OCI-LY3 (cell line): ENCODE measurements around the gene SRPX2.

ENCODE experiments used
- H2AFZ ChIP-seq: fragments of 200-600, 300-600 bp; shearing (Covaris generic); 2 replicates; pipeline ENCODE4 v1.6.0; 2014; ENCODE audit warnings: antibody characterized with exemption, low read depth, low read length
- H3K27ac ChIP-seq: fragments of 200-600, 300-600 bp; sonication (generic); 2 replicates; pipeline ENCODE4 v1.5.1; 2014; ENCODE audit warnings: mild to moderate bottlenecking, low read length, moderate library complexity, mixed read lengths
- H3K27me3 ChIP-seq: fragments of 200-600, 300-600 bp; sonication (generic); 2 replicates; pipeline ENCODE4 v1.6.1; 2014; ENCODE audit warnings: low read depth, low read length, mixed read lengths
- H3K36me3 ChIP-seq: fragments of 200-600, 300-600 bp; sonication (generic); replicated peaks from 2 replicates; pipeline ENCODE3; 2014; ENCODE audit warnings: low read depth, low read length, mixed read lengths
- H3K4me1 ChIP-seq: fragments of 300-600, 200-600 bp; sonication (generic); 2 replicates; pipeline ENCODE4 v1.6.1; 2014; ENCODE audit warnings: low read length, mixed read lengths
- H3K4me2 ChIP-seq: fragments of 200-600, 300-600 bp; sonication (generic); 2 replicates; pipeline ENCODE4 v1.6.1; 2014; ENCODE audit warnings: low read length, mixed read lengths
- H3K4me3 ChIP-seq: fragments of 300-600, 200-600 bp; sonication (generic); 2 replicates; pipeline ENCODE4 v1.5.1; 2014; ENCODE audit warnings: antibody characterized with exemption, mild to moderate bottlenecking, low read length, moderate library complexity
- H3K79me2 ChIP-seq: fragments of 300-600, 200-600 bp; shearing (Covaris generic); 2 replicates; pipeline ENCODE4 v1.6.1; 2014; ENCODE audit warnings: mild to moderate bottlenecking, low read length, mixed read lengths
- H3K9ac ChIP-seq: fragments of 300-600, 200-600 bp; shearing (Covaris generic); 2 replicates; pipeline ENCODE4 v1.6.0; 2014; ENCODE audit warnings: mild to moderate bottlenecking, low read length, moderate library complexity
- H3K9me3 ChIP-seq: fragments of 200-600, 300-600 bp; shearing (Covaris generic); 2 replicates; pipeline ENCODE4 v1.6.1; 2014; ENCODE audit warnings: low read length, mixed read lengths; ENCODE audit not compliant: insufficient read depth
- H4K20me1 ChIP-seq: fragments of 200-600, 300-600 bp; sonication (generic); 2 replicates; pipeline ENCODE4 v1.6.1; 2016; ENCODE audit warnings: low read length, mixed read lengths; ENCODE audit not compliant: insufficient read depth
- CTCF ChIP-seq: fragments of 200-600, 300-600 bp; sonication (generic); IDR thresholded peaks from 2 replicates; pipeline ENCODE4 v1.5.1; 2014; ENCODE audit warnings: antibody characterized with exemption, low read length, low read depth
- EZH2phosphoT487 ChIP-seq: fragments of 200-600 bp; shearing (Covaris generic); IDR thresholded peaks from 2 replicates; pipeline ENCODE4 v1.6.1; 2018; ENCODE audit warnings: antibody characterized with exemption, mixed run types, low read depth

SRPX2 gene

DNA sequence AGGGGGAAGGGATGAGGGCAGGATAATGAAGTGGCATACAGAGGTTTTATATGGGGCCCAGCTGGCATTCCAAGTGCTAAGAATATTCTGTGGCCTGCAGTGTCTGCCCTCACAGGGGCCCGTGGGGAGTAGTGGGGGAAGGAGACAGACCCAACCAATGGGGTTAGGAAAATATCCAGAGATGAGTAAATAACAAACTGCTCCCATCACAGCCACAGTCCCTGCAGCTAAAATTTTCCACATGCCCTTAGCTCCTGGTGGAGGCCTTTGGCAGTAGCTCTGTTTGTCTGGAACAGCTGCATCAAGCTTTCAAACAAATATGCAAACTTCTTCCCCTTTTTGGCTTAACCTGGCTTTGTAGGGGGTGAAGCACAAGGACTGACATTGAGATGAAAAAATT, 3.1 kb downstream of the SRPX2 start:
- Histone ChIP-seq H3K4me3 (no peak overlapping the region), H3K79me2 (no peaks in the 10 kb centered on the region), H3K9ac (no peak overlapping the region), H3K4me2 (no peak overlapping the region), H3K4me1 (peaks cover 40% of the 10 kb centered on the region), H3K27ac (no peak overlapping the region), H2AFZ (no peak overlapping the region), H3K27me3 (peaks cover 85% of the 10 kb centered on the region), H3K9me3 (no peaks in the 10 kb centered on the region), H3K36me3 (no peaks in the 10 kb centered on the region), H4K20me1 (peaks cover 34% of the 10 kb centered on the region)
- TF ChIP-seq EZH2phosphoT487: no peak
- TF ChIP-seq CTCF: no peak

DNA sequence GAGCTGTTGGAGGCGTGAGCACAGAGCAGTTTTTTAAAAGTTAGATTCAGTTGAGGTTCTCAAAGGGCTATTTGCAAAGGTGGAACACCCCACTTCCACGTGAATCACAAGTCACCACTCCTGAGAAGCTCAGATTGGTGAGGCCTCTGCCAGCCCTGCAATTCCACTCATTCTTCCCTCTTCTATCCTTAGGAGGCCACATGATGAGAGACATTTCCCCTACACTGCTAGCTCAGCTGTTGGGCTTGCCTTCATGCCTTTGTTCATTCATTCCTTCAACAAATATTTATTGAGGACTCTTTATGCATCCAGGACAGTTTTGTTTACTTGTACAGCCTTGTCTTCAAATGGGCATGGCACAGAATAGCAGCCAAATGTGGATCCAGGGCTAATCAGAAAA, 3.7 kb downstream of the SRPX2 start:
- Histone ChIP-seq H3K4me2 (no peak overlapping the region), H4K20me1 (peaks cover 34% of the 10 kb centered on the region), H3K36me3 (no peaks in the 10 kb centered on the region), H3K79me2 (no peaks in the 10 kb centered on the region), H3K9me3 (no peaks in the 10 kb centered on the region), H3K27ac (no peak overlapping the region), H3K27me3 (peaks cover 86% of the 10 kb centered on the region), H3K4me1 (peaks cover 40% of the 10 kb centered on the region), H2AFZ (no peak overlapping the region), H3K9ac (no peak overlapping the region), H3K4me3 (no peak overlapping the region)
- TF ChIP-seq CTCF (no peak), EZH2phosphoT487 (no peak)

GRCh38 chrX:100648458-100649417, 4.7 kb downstream of the SRPX2 start:
- peaks cover 38% of the 10 kb centered on the region for H3K4me1 ChIP-seq

More at GRCh38 chrX:100648458-100649417, 4.7 kb downstream of the SRPX2 start:
- H3K4me3 ChIP-seq: no peak overlapping the region
- H4K20me1 ChIP-seq: peaks cover 28% of the 10 kb centered on the region
- H3K9ac ChIP-seq: no peak overlapping the region
- H3K36me3 ChIP-seq: no peaks in the 10 kb centered on the region
- H3K9me3 ChIP-seq: no peaks in the 10 kb centered on the region
- TF ChIP-seq EZH2phosphoT487 (no peak), CTCF (no peak)
- H3K4me2 ChIP-seq: no peak overlapping the region
- H3K79me2 ChIP-seq: no peaks in the 10 kb centered on the region
- no peak overlapping the region for H2AFZ ChIP-seq
- peaks cover 88% of the 10 kb centered on the region for H3K27me3 ChIP-seq
- no peak overlapping the region for H3K27ac ChIP-seq
